Trophoblast cell (in vitro differentiated cells and primary cell): Measurements from ENCODE around the gene UNC119.

Source experiments
- DNase-seq, 2 donors: peaks; one replicate each; pipeline ENCODE4 v3.0.0-alpha.2; 2016
- H2AFZ ChIP-seq: 2 replicates; pipeline ENCODE4 v1.6.1; 2013; ENCODE audit warnings: low read length, moderate library complexity, mild to moderate bottlenecking; ENCODE audit not compliant: insufficient read depth, poor library complexity
- H2AK5ac ChIP-seq: 2 replicates; pipeline ENCODE4 v1.6.1; 2013; ENCODE audit warnings: mild to moderate bottlenecking, low read length
- H2BK120ac ChIP-seq: 2 replicates; pipeline ENCODE4 v1.6.1; 2013; ENCODE audit warnings: low read length, mild to moderate bottlenecking, moderate library complexity; ENCODE audit not compliant: insufficient read depth, poor library complexity
- H2BK12ac ChIP-seq: 2 replicates; pipeline ENCODE4 v1.6.1; 2013; ENCODE audit warnings: mild to moderate bottlenecking, low read length, moderate library complexity
- H2BK5ac ChIP-seq: 2 replicates; pipeline ENCODE4 v1.6.1; 2013; ENCODE audit warnings: low read length, low read depth, moderate library complexity, mild to moderate bottlenecking; ENCODE audit not compliant: poor library complexity
- H3K14ac ChIP-seq: 2 replicates; pipeline ENCODE4 v1.6.1; 2013; ENCODE audit warnings: mild to moderate bottlenecking, low read length
- H3K18ac ChIP-seq: 2 replicates; pipeline ENCODE4 v1.6.1; 2013; ENCODE audit warnings: mild to moderate bottlenecking, low read length
- H3K23ac ChIP-seq: 2 replicates; pipeline ENCODE4 v1.6.1; 2013; ENCODE audit warnings: low read length
- H3K27ac ChIP-seq: 2 replicates; pipeline ENCODE4 v1.5.1; 2013; ENCODE audit warnings: low read depth, mild to moderate bottlenecking, inconsistent platforms, low read length, moderate library complexity
- H3K27me3 ChIP-seq: 2 replicates; pipeline ENCODE4 v1.6.1; 2013; ENCODE audit warnings: inconsistent platforms, mild to moderate bottlenecking, low read length, moderate library complexity; ENCODE audit not compliant: insufficient read depth
- H3K36me3 ChIP-seq, 2 experiments: 1 replicate in 1 of 2; 2 replicates in 1 of 2; pipeline ENCODE4 v1.6.1; 2013; ENCODE audit warnings: low read length in 2 of 2, mild to moderate bottlenecking in 2 of 2, moderate library complexity in 1 of 2; ENCODE audit not compliant: insufficient read depth in 2 of 2, control insufficient read depth in 1 of 2
- H3K4ac ChIP-seq: 2 replicates; pipeline ENCODE4 v1.6.1; 2013; ENCODE audit warnings: low read depth, mild to moderate bottlenecking, low read length, moderate library complexity
- H3K4me1 ChIP-seq, 2 experiments: 1 replicate in 1 of 2; 2 replicates in 1 of 2; pipeline ENCODE4 v1.6.1; 2013; ENCODE audit warnings: low read length in 2 of 2, mild to moderate bottlenecking in 2 of 2, moderate library complexity in 1 of 2; ENCODE audit not compliant: insufficient read depth in 2 of 2, control insufficient read depth in 1 of 2
- H3K4me2 ChIP-seq: 2 replicates; pipeline ENCODE4 v1.6.1; 2013; ENCODE audit warnings: inconsistent platforms, mild to moderate bottlenecking, low read length, moderate library complexity
- H3K4me3 ChIP-seq: 2 replicates; pipeline ENCODE4 v1.5.1; 2013; ENCODE audit warnings: mild to moderate bottlenecking, low read depth, low read length, inconsistent platforms
- H3K79me1 ChIP-seq: one replicate; pipeline ENCODE4 v1.6.1; 2013; ENCODE audit warnings: low read length
- H3K79me2 ChIP-seq: 2 replicates; pipeline ENCODE4 v1.6.1; 2013; ENCODE audit warnings: low read length, mild to moderate bottlenecking; ENCODE audit not compliant: control insufficient read depth, insufficient read depth, poor library complexity
- H3K9ac ChIP-seq: 2 replicates; pipeline ENCODE4 v1.6.1; 2013; ENCODE audit warnings: mild to moderate bottlenecking, low read length
- H3K9me3 ChIP-seq: 2 replicates; pipeline ENCODE4 v1.6.1; 2013; ENCODE audit warnings: low read depth, mild to moderate bottlenecking, control low read depth, inconsistent platforms, low read length; ENCODE audit not compliant: insufficient read depth
- H4K12ac ChIP-seq: 2 replicates; pipeline ENCODE4 v1.6.1; 2013; ENCODE audit warnings: low read depth, mild to moderate bottlenecking, low read length, moderate library complexity
- H4K8ac ChIP-seq: 2 replicates; pipeline ENCODE4 v1.6.1; 2013; ENCODE audit warnings: low read depth, mild to moderate bottlenecking, low read length, moderate library complexity
- H4K91ac ChIP-seq: one replicate; pipeline ENCODE4 v1.6.1; 2013; ENCODE audit warnings: low read depth, mild to moderate bottlenecking, low read length, moderate library complexity
- WGBS: extraction: QIAGEN DNeasy Blood & Tissue Kit; methylation state at CpG from one replicate; pipeline ENCODE4 v1.1.7; 2013; ENCODE audit warnings: missing lambda C conversion rate; ENCODE audit not compliant: insufficient read length, insufficient coverage; ENCODE audit errors: extremely low coverage; 5-methylcytosine and 5-hydroxymethylcytosine counted together

Gene UNC119

GRCh38 chr17:28529013-28529400 is 23.4 kb downstream of the UNC119 start:
- no peak overlapping the region for H2BK12ac ChIP-seq
- H4K12ac ChIP-seq, result no peak overlapping the region
- H3K27ac ChIP-seq, result no peak overlapping the region
- H4K8ac ChIP-seq, result no peak overlapping the region
- WGBS, result no CpG with 5 or more reads among the region's 3 CpGs
- no peak overlapping the region for H3K9ac ChIP-seq
- H2BK5ac ChIP-seq, result no peak overlapping the region
- H2AFZ ChIP-seq, result no peak overlapping the region
- no peak overlapping the region for H3K4ac ChIP-seq
- no peak overlapping the region for H4K91ac ChIP-seq
- H3K79me2 ChIP-seq, result no peaks in the 10 kb centered on the region
- H3K4me2 ChIP-seq, result no peak overlapping the region
- peaks cover 9 to 11% of the 10 kb centered on the region in 2 experiments for H3K4me1 ChIP-seq
- no peaks in the 10 kb centered on the region for H3K36me3 ChIP-seq
- no peaks in the 10 kb centered on the region for H3K79me1 ChIP-seq
- H3K27me3 ChIP-seq, result no peaks in the 10 kb centered on the region
- no peak for DNase-seq
- no peak overlapping the region for H2BK120ac ChIP-seq
- no peak overlapping the region for H3K4me3 ChIP-seq
- no peaks in the 10 kb centered on the region for H3K9me3 ChIP-seq
- no peak overlapping the region for H3K18ac ChIP-seq
- H3K23ac ChIP-seq, result no peak overlapping the region
- no peak overlapping the region for H2AK5ac ChIP-seq
- H3K14ac ChIP-seq, result no peak overlapping the region

GRCh38 chr17:28528327-28529012 is 24.0 kb downstream of the UNC119 start:
- no peak overlapping the region for H3K4me3 ChIP-seq

GRCh38 chr17:28527859-28528258 is 24.6 kb downstream of the UNC119 start:
- H3K4ac ChIP-seq, result no peak overlapping the region
- no peak overlapping the region for H2AK5ac ChIP-seq
- no peak overlapping the region for H2AFZ ChIP-seq
- H2BK5ac ChIP-seq, result no peak overlapping the region
- no peak overlapping the region for H4K12ac ChIP-seq
- peaks cover 9 to 11% of the 10 kb centered on the region in 2 experiments for H3K4me1 ChIP-seq
- no peak overlapping the region for H3K9ac ChIP-seq
- H3K14ac ChIP-seq, result no peak overlapping the region
- no CpG with 5 or more reads among the region's 2 CpGs for WGBS
- no peak overlapping the region for H3K18ac ChIP-seq
- no peaks in the 10 kb centered on the region for H3K36me3 ChIP-seq
- no peak overlapping the region for H3K4me2 ChIP-seq
- H2BK120ac ChIP-seq, result no peak overlapping the region
- H2BK12ac ChIP-seq, result no peak overlapping the region
- H3K79me2 ChIP-seq, result no peaks in the 10 kb centered on the region
- H3K79me1 ChIP-seq, result no peaks in the 10 kb centered on the region
- no peaks in the 10 kb centered on the region for H3K9me3 ChIP-seq
- no peak overlapping the region for H3K4me3 ChIP-seq
- no peak overlapping the region for H3K23ac ChIP-seq
- no peak overlapping the region for H3K27ac ChIP-seq
- H3K27me3 ChIP-seq, result no peaks in the 10 kb centered on the region
- no peak overlapping the region for H4K8ac ChIP-seq
- no peak overlapping the region for H4K91ac ChIP-seq
- DNase-seq, result no peak

More at GRCh38 chr17:28528327-28529012, 24.0 kb downstream of the UNC119 start:
- no CpG with 5 or more reads among the region's 9 CpGs for WGBS
- Histone ChIP-seq H4K12ac (no peak overlapping the region), H3K27me3 (no peaks in the 10 kb centered on the region), H2BK120ac (no peak overlapping the region), H4K91ac (no peak overlapping the region), H3K79me2 (no peaks in the 10 kb centered on the region), H3K18ac (no peak overlapping the region), H3K36me3 (no peaks in the 10 kb centered on the region), H3K9me3 (no peaks in the 10 kb centered on the region), H3K4ac (no peak overlapping the region), H4K8ac (no peak overlapping the region), H2BK5ac (no peak overlapping the region), H2AK5ac (no peak overlapping the region), H3K4me2 (no peak overlapping the region), H3K9ac (no peak overlapping the region), H2BK12ac (no peak overlapping the region), H3K79me1 (no peaks in the 10 kb centered on the region), H2AFZ (no peak overlapping the region), H3K4me1 (peaks cover 9 to 11% of the 10 kb centered on the region in 2 experiments), H3K14ac (no peak overlapping the region), H3K27ac (no peak overlapping the region), H3K23ac (no peak overlapping the region)
- no peak for DNase-seq

DNA sequence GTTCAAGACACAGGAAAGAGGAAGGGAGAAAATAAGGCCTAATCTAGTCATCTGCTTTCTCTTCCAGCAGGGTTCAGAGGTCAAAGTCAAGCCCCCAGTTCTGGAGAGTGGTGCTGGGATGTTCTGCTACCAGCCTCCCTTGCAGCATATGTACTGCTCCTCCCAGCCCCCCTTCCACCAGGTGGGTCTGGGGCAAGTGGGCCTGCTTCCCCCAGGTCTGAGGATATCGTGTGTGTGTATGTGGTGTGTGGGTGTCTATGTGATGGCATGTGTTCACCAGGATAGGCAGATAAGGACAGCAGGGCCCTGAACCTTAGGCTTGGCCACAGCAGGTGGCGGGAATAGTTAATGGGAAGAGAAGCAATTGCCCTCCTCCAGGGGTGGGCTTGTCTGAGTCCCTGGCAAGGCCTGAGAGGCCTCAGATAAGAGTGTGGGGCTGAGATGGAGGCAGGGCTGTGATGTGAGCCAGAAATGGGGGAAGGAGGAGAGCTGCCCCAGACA is 25.2 kb downstream of the UNC119 start:
- H4K12ac ChIP-seq, result no peak overlapping the region

More for the DNA sequence above, 25.2 kb downstream of the UNC119 start:
- Histone ChIP-seq H3K36me3 (no peaks in the 10 kb centered on the region), H3K14ac (no peak overlapping the region), H3K9me3 (no peaks in the 10 kb centered on the region), H3K4ac (no peak overlapping the region), H4K8ac (no peak overlapping the region), H3K79me1 (no peaks in the 10 kb centered on the region), H2AK5ac (no peak overlapping the region), H3K4me3 (no peak overlapping the region), H4K91ac (no peak overlapping the region), H3K27me3 (no peaks in the 10 kb centered on the region), H3K79me2 (no peaks in the 10 kb centered on the region), H3K4me2 (no peak overlapping the region), H2BK5ac (no peak overlapping the region), H2BK120ac (no peak overlapping the region), H2AFZ (no peak overlapping the region), H3K27ac (no peak overlapping the region), H3K9ac (no peak overlapping the region), H3K18ac (no peak overlapping the region), H3K4me1 (peaks cover 9 to 11% of the 10 kb centered on the region in 2 experiments), H3K23ac (no peak overlapping the region), H2BK12ac (no peak overlapping the region)
- no peak for DNase-seq
- WGBS, result no CpG with 5 or more reads among the region's 2 CpGs
